CD4-positive, alpha-beta T cell (primary cell): ENCODE measurements around the gene TBPL1. TPM values are rescaled to one million over a fixed set of nuclear protein-coding genes. Genes with fewer than 3 reads are reported as not detected.

Source experiments
- ATAC-seq: fragments of 200-7000 bp; cut with Tn5 transposase; one replicate; pipeline ENCODE4 v1.10.0; 2022; ENCODE audit warnings: mild to moderate bottlenecking; ENCODE audit not compliant: poor library complexity
- CTCF ChIA-PET: fragments of 350-600 bp; sonication (Branson Sonifier 250); formaldehyde crosslinking; loops from one replicate; lab custom pipeline; 2021; ENCODE audit warnings: antibody characterized with exemption, inconsistent platforms; lab: Charles Lee
- POLR2A ChIA-PET: fragments of 350-600 bp; sonication (Branson Sonifier 250); formaldehyde crosslinking; loops from one replicate; lab custom pipeline; 2021; ENCODE audit warnings: antibody characterized with exemption, inconsistent platforms; lab: Charles Lee
- DNase-seq, 14 experiments: peaks; one replicate each; pipeline ENCODE4 v3.0.0-alpha.2; 2013 to 2020; ENCODE audit warnings: mixed read lengths in 2 of 14
- H3K27ac ChIP-seq, 2 donors: one replicate each; pipeline versions ENCODE4 v1.5.1 to v1.7.0; 2013; ENCODE audit warnings: low read length in 2 of 2, low read depth in 1 of 2, mild to moderate bottlenecking in 1 of 2
- H3K27me3 ChIP-seq, 2 experiments: 1 replicate in 1 of 2; 2 replicates in 1 of 2; pipeline versions ENCODE4 v1.6.1 to v1.7.0; 2013; ENCODE audit warnings: low read length in 2 of 2, control low read depth in 1 of 2, mild to moderate bottlenecking in 1 of 2, moderate library complexity in 1 of 2; ENCODE audit not compliant: insufficient read depth in 2 of 2, control insufficient read depth in 1 of 2
- H3K36me3 ChIP-seq: one replicate; pipeline ENCODE4 v1.6.1; 2013; ENCODE audit warnings: low read length, control low read depth; ENCODE audit not compliant: insufficient read depth
- H3K4me1 ChIP-seq: one replicate; pipeline ENCODE4 v1.6.1; 2013; ENCODE audit warnings: low read length, control low read depth; ENCODE audit not compliant: insufficient read depth
- H3K4me3 ChIP-seq: one replicate; pipeline ENCODE4 v1.5.1; 2013; ENCODE audit warnings: mild to moderate bottlenecking, low read length, moderate library complexity
- H3K9me3 ChIP-seq, 2 experiments: 1 replicate in 1 of 2; 2 replicates in 1 of 2; pipeline versions ENCODE4 v1.6.1 to v1.7.0; 2013; ENCODE audit warnings: low read length in 2 of 2, mild to moderate bottlenecking in 2 of 2, control low read depth in 1 of 2, moderate library complexity in 1 of 2; ENCODE audit not compliant: control insufficient read depth in 1 of 2, insufficient read depth in 1 of 2
- H3K27ac Mint-ChIP-seq: one replicate; pipeline ENCODE4 v1.8.0; 2020; ENCODE audit warnings: mixed read lengths
- H3K27me3 Mint-ChIP-seq: one replicate; pipeline ENCODE4 v1.8.0; 2021; ENCODE audit warnings: mixed read lengths
- H3K36me3 Mint-ChIP-seq: one replicate; pipeline ENCODE4 v1.8.0; 2021; ENCODE audit warnings: low read depth, mixed read lengths
- H3K4me1 Mint-ChIP-seq: one replicate; pipeline ENCODE4 v1.8.0; 2021; ENCODE audit warnings: low read depth, mixed read lengths
- H3K4me3 Mint-ChIP-seq: one replicate; pipeline ENCODE4 v1.8.0; 2020; ENCODE audit warnings: mild to moderate bottlenecking, mixed read lengths
- H3K9me3 Mint-ChIP-seq: one replicate; pipeline ENCODE4 v1.8.0; 2020; ENCODE audit warnings: mixed read lengths
- intact Hi-C, 2 experiments: fragments of 100-400 bp; cut with DNase I in 1 of 2; cut with micrococcal nuclease in 1 of 2; formaldehyde crosslinking; loops; one replicate each; pipeline versions ENCODE4 v1.15.1 to v1.9.0; 2023 to 2025; cut with DNase I, micrococcal nuclease
- total RNA-seq, 174 experiments: library from RNA in 2 of 174; stranded (reverse) in 2 of 174; gene quantifications; one replicate each; pipeline ENCODE4 v1.2.3 and lab custom pipeline; 2021 to 2026
- TF ChIP-seq, protein P1 (sequence below): fragments of 200-600 bp; IDR thresholded peaks from one replicate; pipeline ENCODE4 v1.8.0; 2022; ENCODE audit warnings: antibody characterized with exemption, mild to moderate bottlenecking

TBPL1 gene
- total RNA-seq, 2 experiments from 2014 or later = 34.7 to 37.3 TPM

DNA sequence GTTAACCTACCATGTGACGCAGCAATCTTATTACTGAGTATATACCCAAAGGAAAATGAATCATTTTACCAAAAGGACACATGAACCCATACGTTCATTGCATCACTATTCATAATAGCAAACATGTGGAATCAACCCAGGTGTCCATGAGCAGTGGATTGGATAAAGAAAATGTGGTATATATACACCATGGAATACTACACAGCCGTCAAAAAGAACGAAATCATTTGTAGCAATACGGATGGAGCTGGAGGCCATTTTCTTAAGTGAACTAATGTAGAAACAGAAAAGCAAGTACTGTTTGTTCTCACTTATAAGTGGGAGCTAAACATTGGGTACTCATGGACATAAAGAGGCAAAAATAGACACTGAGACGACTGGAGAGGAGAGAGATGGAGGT lies 44.2 kb downstream of the TBPL1 start:
- H3K36me3 Mint-ChIP-seq = no peaks in the 10 kb centered on the region
- CTCF ChIA-PET = no interaction called here
- no peaks in the 10 kb centered on the region for H3K27me3 Mint-ChIP-seq
- POLR2A ChIA-PET = no interaction called here
- TF ChIP-seq, protein P1, sequence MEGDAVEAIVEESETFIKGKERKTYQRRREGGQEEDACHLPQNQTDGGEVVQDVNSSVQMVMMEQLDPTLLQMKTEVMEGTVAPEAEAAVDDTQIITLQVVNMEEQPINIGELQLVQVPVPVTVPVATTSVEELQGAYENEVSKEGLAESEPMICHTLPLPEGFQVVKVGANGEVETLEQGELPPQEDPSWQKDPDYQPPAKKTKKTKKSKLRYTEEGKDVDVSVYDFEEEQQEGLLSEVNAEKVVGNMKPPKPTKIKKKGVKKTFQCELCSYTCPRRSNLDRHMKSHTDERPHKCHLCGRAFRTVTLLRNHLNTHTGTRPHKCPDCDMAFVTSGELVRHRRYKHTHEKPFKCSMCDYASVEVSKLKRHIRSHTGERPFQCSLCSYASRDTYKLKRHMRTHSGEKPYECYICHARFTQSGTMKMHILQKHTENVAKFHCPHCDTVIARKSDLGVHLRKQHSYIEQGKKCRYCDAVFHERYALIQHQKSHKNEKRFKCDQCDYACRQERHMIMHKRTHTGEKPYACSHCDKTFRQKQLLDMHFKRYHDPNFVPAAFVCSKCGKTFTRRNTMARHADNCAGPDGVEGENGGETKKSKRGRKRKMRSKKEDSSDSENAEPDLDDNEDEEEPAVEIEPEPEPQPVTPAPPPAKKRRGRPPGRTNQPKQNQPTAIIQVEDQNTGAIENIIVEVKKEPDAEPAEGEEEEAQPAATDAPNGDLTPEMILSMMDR = no peak
- intact Hi-C loops = no loop called here
- no peak for ATAC-seq
- no peaks in the 10 kb centered on the region for H3K4me1 Mint-ChIP-seq
- DNase-seq = no peak
- no peaks in the 10 kb centered on the region for H3K9me3 ChIP-seq
- no peaks in the 10 kb centered on the region for H3K36me3 ChIP-seq
- no peak overlapping the region for H3K27ac ChIP-seq
- no peak overlapping the region for H3K4me3 ChIP-seq
- no peak overlapping the region for H3K27ac Mint-ChIP-seq
- H3K4me1 ChIP-seq = no peaks in the 10 kb centered on the region
- H3K4me3 Mint-ChIP-seq = no peak overlapping the region
- no peaks in the 10 kb centered on the region for H3K27me3 ChIP-seq
- H3K9me3 Mint-ChIP-seq = no peaks in the 10 kb centered on the region

GRCh38 chr6:133999305-133999704 lies 46.3 kb downstream of the TBPL1 start:
- no peak overlapping the region for H3K4me3 Mint-ChIP-seq
- Histone ChIP-seq H3K9me3 (no peaks in the 10 kb centered on the region), H3K4me1 (no peaks in the 10 kb centered on the region), H3K36me3 (no peaks in the 10 kb centered on the region), H3K27ac (no peak overlapping the region), H3K27me3 (no peaks in the 10 kb centered on the region), H3K4me3 (no peak overlapping the region)
- POLR2A ChIA-PET = no interaction called here
- no peaks in the 10 kb centered on the region for H3K4me1 Mint-ChIP-seq
- H3K27ac Mint-ChIP-seq = no peak overlapping the region
- no peaks in the 10 kb centered on the region for H3K9me3 Mint-ChIP-seq
- intact Hi-C loops = no loop called here
- CTCF ChIA-PET = interaction anchor here (0.9 kb wide), 1 partner anchor 16 kb away, joined by 4 read pairs; no protein-coding TSS in a partner anchor
- no peaks in the 10 kb centered on the region for H3K36me3 Mint-ChIP-seq
- peaks cover 10% of the 10 kb centered on the region for H3K27me3 Mint-ChIP-seq
- TF ChIP-seq, protein P1 = no peak
- no peak for ATAC-seq
- DNase-seq = no peak

DNA sequence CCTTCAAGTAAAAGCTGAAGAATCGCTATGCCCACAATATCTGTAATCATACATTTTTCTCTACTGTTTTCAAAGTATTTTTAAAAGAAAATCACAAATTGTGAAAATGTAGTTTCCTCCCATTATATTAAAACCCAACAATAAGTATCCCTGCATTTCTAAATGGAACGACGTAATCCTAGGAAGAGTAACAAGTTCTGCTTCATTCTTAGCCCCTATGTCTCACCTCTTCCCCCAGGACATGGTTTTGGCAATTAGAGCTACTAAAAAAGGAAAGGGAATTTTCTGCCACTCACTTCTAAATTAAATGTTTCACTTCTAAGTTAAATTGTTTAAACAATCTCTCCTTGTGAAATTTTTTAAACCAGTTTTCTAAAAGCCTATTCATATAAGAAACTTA lies 47.4 kb downstream of the TBPL1 start:
- Mint-ChIP-seq H3K27ac (no peak overlapping the region), H3K9me3 (no peaks in the 10 kb centered on the region), H3K4me1 (no peaks in the 10 kb centered on the region), H3K36me3 (no peaks in the 10 kb centered on the region), H3K27me3 (peaks cover 10% of the 10 kb centered on the region), H3K4me3 (no peak overlapping the region)
- POLR2A ChIA-PET = no interaction called here
- Histone ChIP-seq H3K4me1 (no peaks in the 10 kb centered on the region), H3K4me3 (no peak overlapping the region), H3K9me3 (no peaks in the 10 kb centered on the region), H3K27ac (no peak overlapping the region), H3K27me3 (no peaks in the 10 kb centered on the region), H3K36me3 (no peaks in the 10 kb centered on the region)
- intact Hi-C loops = no loop called here
- CTCF ChIA-PET = no interaction called here
- ATAC-seq (no peak), DNase-seq (no peak)
- TF ChIP-seq, protein P1 = no peak
